ENCODE measurements around the gene RMND1. TPM values are rescaled to one million over a fixed set of nuclear protein-coding genes. Genes with fewer than 3 reads are reported as not detected.

Gene RMND1
- total and polyA plus RNA-seq, 2 of the 13 experiments (the other 11 are each of a cell fraction or from before 2014, with no cell fraction given) = 34.0 to 72.5 TPM

- ATAC-seq = no peak
- peaks cover 20 to 24% of the 10 kb centered on the region in 2 experiments for H3K36me3 ChIP-seq (replicated peaks in 1 of 2; ENCODE audit: control insufficient read depth in 1 of 2, insufficient read depth in 2 of 2, low read length in 2 of 2)
- peaks cover 15% of the 10 kb centered on the region; the same call in 1 of the 2 replicates for H3K4me1 ChIP-seq (ENCODE audit: insufficient read depth, low read length)
- no TSS peak for BruUV-seq (replicated peaks)
- H2AFZ ChIP-seq (ENCODE audit: low read length) = no peak overlapping the region
- ChIA-PET CTCF (ENCODE audit: low intra/inter-chr PET ratio, low total read pairs) (no interaction called here), POLR2A (no interaction called here)
- no peak overlapping the region for H3K4me2 ChIP-seq (ENCODE audit: low read depth, low read length)
- no peaks in the 10 kb centered on the region for H3K27me3 ChIP-seq (ENCODE audit: control insufficient read depth in 1 of 2, insufficient read depth in 2 of 2, low read length in 2 of 2)
- in situ Hi-C loops (cut with HindIII; ENCODE audit: extremely low pct_ligation_motif_present, low pct_unique_long_range_greater_than_20kb) = no loop called here
- no peak for TF ChIP-seq ZNF589 (CRISPR knock-in tag; conservative IDR thresholded peaks at IDR 0.05)
- no peak for TF ChIP-seq NRL (CRISPR knock-in tag; IDR thresholded peaks at IDR 0.05; ENCODE audit: borderline replicate concordance)
- no peak for TF ChIP-seq HNF4A (CRISPR knock-in tag; IDR thresholded peaks at IDR 0.05)
- TF ChIP-seq ZNF354B (CRISPR knock-in tag; IDR thresholded peaks at IDR 0.05) = no peak
- no peak for TF ChIP-seq FOSL2 (CRISPR knock-in tag; IDR thresholded peaks at IDR 0.05)
- TF ChIP-seq CREM (IDR thresholded peaks at IDR 0.05) = no peak
- no peak for TF ChIP-seq CREM (CRISPR knock-in tag; IDR thresholded peaks at IDR 0.05)
- no peak for TF ChIP-seq CEBPZ (IDR thresholded peaks at IDR 0.05; ENCODE audit: low read length)
- TF ChIP-seq ZNF12 (CRISPR knock-in tag; IDR thresholded peaks at IDR 0.05) = no peak
- no peak for TF ChIP-seq ZNF770 (CRISPR knock-in tag; IDR thresholded peaks at IDR 0.05)
- no peak for TF ChIP-seq HHEX (CRISPR knock-in tag; IDR thresholded peaks at IDR 0.05)
- H3K27ac ChIP-seq (ENCODE audit: extremely low read length, insufficient read depth, low read length) = no peak overlapping the region
- no peaks in the 10 kb centered on the region for H4K20me1 ChIP-seq (ENCODE audit: insufficient read depth, low read length)
- no peak for FAIRE-seq
- no peak overlapping the region for H3K4me3 ChIP-seq (replicated peaks in 1 of 3; ENCODE audit: insufficient read depth in 1 of 3, low read depth in 2 of 3, low read length in 3 of 3)
- no peaks in the 10 kb centered on the region for H3K79me2 ChIP-seq (ENCODE audit: insufficient read depth, low read length)
- no peak overlapping the region for H3K9ac ChIP-seq (ENCODE audit: insufficient read depth, low read depth, low read length)
- DNase-seq (ENCODE audit: low spot score) = no peak
- no peaks in the 10 kb centered on the region for H3K9me3 ChIP-seq (ENCODE audit: low read length)
- intact Hi-C loops (cut with micrococcal nuclease; ENCODE audit: unreplicated experiment) = no loop called here
- 97% methylated on average over 6 of the region's 6 CpGs for WGBS (ENCODE audit: low lambda C conversion rate)
Observed at GRCh38 chr6:151365233-151365632, 86.7 kb downstream of the RMND1 start.

Measured in HepG2 (cell line).